ENCODE measurements around the gene QPRT.

- no peak for TF ChIP-seq FOXA1 (IDR thresholded peaks at IDR 0.05)
- no peak for TF ChIP-seq ARNT (IDR thresholded peaks at IDR 0.05)
- no peak for TF ChIP-seq FOXK2 (IDR thresholded peaks at IDR 0.05)
- TF ChIP-seq FOXM1 (IDR thresholded peaks at IDR 0.05; ENCODE audit: borderline replicate concordance) = no peak
Measured at GRCh38 chr16:29651774-29652349, 27.1 kb upstream of the QPRT start.
